Measurements from ENCODE around the gene DLGAP5.

DNA sequence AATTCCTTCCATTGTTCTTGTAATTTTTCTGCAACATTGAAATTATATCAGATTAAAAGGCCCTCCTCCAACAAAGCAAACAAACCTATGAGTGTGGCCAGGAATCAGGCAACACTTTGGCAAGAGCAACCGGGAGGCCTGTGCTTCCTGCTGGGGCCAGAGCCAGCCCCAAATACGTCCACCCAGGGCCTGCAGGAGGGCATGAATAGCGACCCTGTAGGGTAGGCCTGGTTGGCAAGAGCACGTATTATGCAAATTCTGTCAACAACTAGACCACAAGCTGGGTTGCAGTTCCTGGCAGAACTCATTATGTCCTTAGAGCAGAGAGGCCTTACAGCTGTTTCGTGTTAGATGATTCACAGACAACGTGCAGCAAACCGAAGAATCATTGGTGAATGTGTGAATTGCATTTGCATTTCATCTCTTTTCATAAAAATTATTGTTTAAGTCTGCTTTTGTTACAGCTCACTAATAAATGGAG is 89.2 kb downstream of the DLGAP5 start:
- TF ChIP-seq, protein P1, sequence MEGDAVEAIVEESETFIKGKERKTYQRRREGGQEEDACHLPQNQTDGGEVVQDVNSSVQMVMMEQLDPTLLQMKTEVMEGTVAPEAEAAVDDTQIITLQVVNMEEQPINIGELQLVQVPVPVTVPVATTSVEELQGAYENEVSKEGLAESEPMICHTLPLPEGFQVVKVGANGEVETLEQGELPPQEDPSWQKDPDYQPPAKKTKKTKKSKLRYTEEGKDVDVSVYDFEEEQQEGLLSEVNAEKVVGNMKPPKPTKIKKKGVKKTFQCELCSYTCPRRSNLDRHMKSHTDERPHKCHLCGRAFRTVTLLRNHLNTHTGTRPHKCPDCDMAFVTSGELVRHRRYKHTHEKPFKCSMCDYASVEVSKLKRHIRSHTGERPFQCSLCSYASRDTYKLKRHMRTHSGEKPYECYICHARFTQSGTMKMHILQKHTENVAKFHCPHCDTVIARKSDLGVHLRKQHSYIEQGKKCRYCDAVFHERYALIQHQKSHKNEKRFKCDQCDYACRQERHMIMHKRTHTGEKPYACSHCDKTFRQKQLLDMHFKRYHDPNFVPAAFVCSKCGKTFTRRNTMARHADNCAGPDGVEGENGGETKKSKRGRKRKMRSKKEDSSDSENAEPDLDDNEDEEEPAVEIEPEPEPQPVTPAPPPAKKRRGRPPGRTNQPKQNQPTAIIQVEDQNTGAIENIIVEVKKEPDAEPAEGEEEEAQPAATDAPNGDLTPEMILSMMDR (IDR thresholded peaks at IDR 0.05; ENCODE audit: low read length): no peak
- TF ChIP-seq EZH2 (IDR thresholded peaks at IDR 0.05; ENCODE audit: borderline replicate concordance, low read length): no peak
